CD4-positive, alpha-beta memory T cell (primary cell): ENCODE measurements around the gene MARK4. TPM values are rescaled to one million over a fixed set of nuclear protein-coding genes. Genes with fewer than 3 reads are reported as not detected.
"Not testable (repeated sequence)": the region's sequence is repeated elsewhere in the genome, so short reads cannot be mapped to it uniquely, and the experiment has no call there.

Experiments
- CTCF ChIA-PET: fragments of 350-600 bp; sonication (Branson Sonifier 250); formaldehyde crosslinking; loops from one replicate; lab custom pipeline; 2021; ENCODE audit warnings: inconsistent platforms; ENCODE audit not compliant: partially characterized antibody; lab: Charles Lee
- POLR2A ChIA-PET: fragments of 350-600 bp; sonication (Branson Sonifier 250); formaldehyde crosslinking; loops from one replicate; lab custom pipeline; 2021; ENCODE audit not compliant: partially characterized antibody; lab: Charles Lee
- DNase-seq, 5 donors: peaks; one replicate each; pipeline versions ENCODE4 v3.0.0 to v3.0.0-alpha.2; 2020 to 2022; ENCODE audit warnings: mixed read lengths in 1 of 5
- H3K27ac ChIP-seq: one replicate; pipeline ENCODE4 v1.7.0; 2013; ENCODE audit warnings: low read depth, low read length
- H3K27me3 ChIP-seq: 2 replicates; pipeline ENCODE4 v1.7.0; 2013; ENCODE audit warnings: mild to moderate bottlenecking, low read length, moderate library complexity; ENCODE audit not compliant: insufficient read depth
- H3K36me3 ChIP-seq: 2 replicates; pipeline ENCODE4 v1.7.0; 2013; ENCODE audit warnings: mild to moderate bottlenecking, low read length, moderate library complexity; ENCODE audit not compliant: insufficient read depth
- H3K4me1 ChIP-seq: 2 replicates; pipeline ENCODE4 v1.7.0; 2013; ENCODE audit warnings: mild to moderate bottlenecking, low read length, moderate library complexity; ENCODE audit not compliant: insufficient read depth
- H3K4me3 ChIP-seq, 2 donors: one replicate each; pipeline ENCODE4 v1.7.0; 2013; ENCODE audit warnings: low read length in 2 of 2, mild to moderate bottlenecking in 1 of 2
- H3K9me3 ChIP-seq, 2 donors: one replicate each; pipeline ENCODE4 v1.7.0; 2013; ENCODE audit warnings: low read length in 2 of 2, control low read depth in 1 of 2; ENCODE audit not compliant: control insufficient read depth in 1 of 2
- H3K27ac Mint-ChIP-seq, 7 donors: one replicate each; pipeline ENCODE4 v1.8.0; 2020 to 2021; ENCODE audit warnings: mixed read lengths in 7 of 7, mild to moderate bottlenecking in 6 of 7, inconsistent platforms in 3 of 7, moderate library complexity in 3 of 7
- H3K27me3 Mint-ChIP-seq, 2 donors: one replicate each; pipeline ENCODE4 v1.8.0; 2020 to 2021; ENCODE audit warnings: mixed read lengths in 2 of 2
- H3K36me3 Mint-ChIP-seq, 2 donors: one replicate each; pipeline ENCODE4 v1.8.0; 2020 to 2021; ENCODE audit warnings: mixed read lengths in 2 of 2, inconsistent platforms in 1 of 2, mild to moderate bottlenecking in 1 of 2
- H3K4me1 Mint-ChIP-seq, 4 donors: one replicate each; pipeline ENCODE4 v1.8.0; 2020 to 2021; ENCODE audit warnings: mixed read lengths in 4 of 4, mild to moderate bottlenecking in 1 of 4
- H3K4me3 Mint-ChIP-seq, 8 donors: one replicate each; pipeline ENCODE4 v1.8.0; 2020 to 2021; ENCODE audit warnings: mixed read lengths in 8 of 8, mild to moderate bottlenecking in 7 of 8, moderate library complexity in 6 of 8, inconsistent platforms in 3 of 8
- H3K9me3 Mint-ChIP-seq, 8 donors: one replicate each; pipeline ENCODE4 v1.8.0; 2020 to 2021; ENCODE audit warnings: mixed read lengths in 8 of 8, mild to moderate bottlenecking in 5 of 8, inconsistent platforms in 3 of 8, moderate library complexity in 1 of 8
- intact Hi-C: fragments of 100-400 bp; cut with micrococcal nuclease; formaldehyde crosslinking; loops from one replicate; pipeline ENCODE4 v1.15.1; 2023
- polyA plus RNA-seq, 2 donors: library from polyadenylated mRNA; unstranded; fragments of 300-500 nt; fragmentation: Illumina TruSeq; gene quantifications; one replicate each; pipeline ENCODE4 v1.2.3, GENCODE V29; 2021
- total RNA-seq, 2 experiments: library from RNA; stranded (reverse); gene quantifications; one replicate each; pipeline ENCODE4 v1.2.3, GENCODE V29; 2021

MARK4 gene
- total and polyA plus RNA-seq, 4 experiments from 2014 or later, result 0.11 to 25.2 (median 13.0) TPM

GRCh38 chr19:45324349-45324907 lies 73.4 kb downstream of the MARK4 start:
- H3K27me3 Mint-ChIP-seq, result peaks cover 10 to 15% of the 10 kb centered on the region in 2 donors
- no peak overlapping the region for H3K27ac Mint-ChIP-seq
- intact Hi-C loops, result no loop called here
- Histone ChIP-seq H3K4me3 (no peak overlapping the region), H3K4me1 (no peaks in the 10 kb centered on the region), H3K36me3 (no peaks in the 10 kb centered on the region), H3K27me3 (peaks cover 6% of the 10 kb centered on the region), H3K27ac (no peak overlapping the region), H3K9me3 (no peaks in the 10 kb centered on the region)
- DNase-seq, result no peak
- no peak overlapping the region for H3K4me3 Mint-ChIP-seq
- CTCF ChIA-PET, result interaction anchor here (1.5 kb wide), 1 partner anchor 13 kb away, joined by 3 read pairs; no protein-coding TSS in a partner anchor
- no peaks in the 10 kb centered on the region for H3K9me3 Mint-ChIP-seq
- POLR2A ChIA-PET, result no interaction called here
- peaks cover 0 to 2% (median 0%) of the 10 kb centered on the region in 4 donors for H3K4me1 Mint-ChIP-seq
- H3K36me3 Mint-ChIP-seq, result no peaks in the 10 kb centered on the region

GRCh38 chr19:45327404-45328143 lies 76.5 kb downstream of the MARK4 start:
- Mint-ChIP-seq H3K36me3 (no peaks in the 10 kb centered on the region), H3K4me3 (no peak overlapping the region), H3K4me1 (peaks cover 0 to 2% (median 0%) of the 10 kb centered on the region in 4 donors), H3K27me3 (peaks cover 0 to 11% of the 10 kb centered on the region in 2 donors), H3K9me3 (no peaks in the 10 kb centered on the region), H3K27ac (no peak overlapping the region)
- intact Hi-C loops, result no loop called here
- no peak overlapping the region for H3K4me3 ChIP-seq
- POLR2A ChIA-PET, result no interaction called here
- H3K4me1 ChIP-seq, result no peaks in the 10 kb centered on the region
- H3K9me3 ChIP-seq, result no peaks in the 10 kb centered on the region
- CTCF ChIA-PET, result no interaction called here
- H3K36me3 ChIP-seq, result no peaks in the 10 kb centered on the region
- peaks cover 6% of the 10 kb centered on the region for H3K27me3 ChIP-seq
- no peak overlapping the region for H3K27ac ChIP-seq
- no peak for DNase-seq

- Mint-ChIP-seq H3K4me3 (no peak overlapping the region), H3K9me3 (no peaks in the 10 kb centered on the region), H3K36me3 (no peaks in the 10 kb centered on the region), H3K27ac (no peak overlapping the region), H3K27me3 (peaks cover 4 to 10% of the 10 kb centered on the region in 2 donors), H3K4me1 (peaks cover 0 to under 1% (median 0%) of the 10 kb centered on the region in 4 donors)
- no peak overlapping the region for H3K27ac ChIP-seq
- H3K4me1 ChIP-seq, result no peaks in the 10 kb centered on the region
- no peaks in the 10 kb centered on the region for H3K27me3 ChIP-seq
- H3K9me3 ChIP-seq, result no peaks in the 10 kb centered on the region
- no peak overlapping the region for H3K4me3 ChIP-seq
- no peak for DNase-seq
- POLR2A ChIA-PET, result no interaction called here
- no peaks in the 10 kb centered on the region for H3K36me3 ChIP-seq
- intact Hi-C loops, result no loop called here
- CTCF ChIA-PET, result no interaction called here
Observed at GRCh38 chr19:45331411-45331810, 80.3 kb downstream of the MARK4 start.

- H3K4me3 Mint-ChIP-seq, result no peak overlapping the region
- Histone ChIP-seq H3K9me3 (no peaks in the 10 kb centered on the region), H3K4me1 (no peaks in the 10 kb centered on the region), H3K4me3 (no peak overlapping the region), H3K36me3 (no peaks in the 10 kb centered on the region), H3K27me3 (no peaks in the 10 kb centered on the region), H3K27ac (no peak overlapping the region)
- H3K4me1 Mint-ChIP-seq, result peaks cover 0 to 4% (median 0%) of the 10 kb centered on the region in 4 donors
- no peaks in the 10 kb centered on the region for H3K36me3 Mint-ChIP-seq
- peaks cover 12 to 13% of the 10 kb centered on the region in 2 donors for H3K27me3 Mint-ChIP-seq
- POLR2A ChIA-PET, result no interaction called here
- peak overlapping the region in 1 of 7 donors; percentile 54 for H3K27ac Mint-ChIP-seq
- DNase-seq, result no peak
- intact Hi-C loops, result no loop called here
- CTCF ChIA-PET, result interaction anchor here (1.2 kb wide), 1 partner anchor 49 kb away, joined by 3 read pairs; no protein-coding TSS in a partner anchor
- H3K9me3 Mint-ChIP-seq, result no peaks in the 10 kb centered on the region
Observed at GRCh38 chr19:45333609-45334303, 82.7 kb downstream of the MARK4 start.

- H3K36me3 ChIP-seq, H3K4me3 ChIP-seq, H3K36me3 Mint-ChIP-seq, H3K4me3 Mint-ChIP-seq, H3K4me1 ChIP-seq, H3K27me3 ChIP-seq, H3K9me3 Mint-ChIP-seq, H3K27ac Mint-ChIP-seq, H3K27ac ChIP-seq, DNase-seq, H3K4me1 Mint-ChIP-seq, POLR2A ChIA-PET, H3K9me3 ChIP-seq: not testable (repeated sequence)
- peaks cover 15 to 19% of the 10 kb centered on the region in 2 donors for H3K27me3 Mint-ChIP-seq
- intact Hi-C loops, result loop anchor here (5.0 kb wide), 2 partner anchors 553 to 648 kb away; no protein-coding TSS in a partner anchor
- CTCF ChIA-PET, result interaction anchor here (1.1 to 1.2 kb wide), 2 partner anchors 50 to 431 kb away, joined by 3 read pairs; no protein-coding TSS in a partner anchor
Observed at GRCh38 chr19:45334881-45335280, 83.8 kb downstream of the MARK4 start.

- H3K9me3 Mint-ChIP-seq, result no peaks in the 10 kb centered on the region
- no peak overlapping the region for H3K4me3 Mint-ChIP-seq
- no peaks in the 10 kb centered on the region for H3K36me3 Mint-ChIP-seq
- H3K27me3 Mint-ChIP-seq, result peaks cover 18 to 22% of the 10 kb centered on the region in 2 donors
- peaks cover 2 to 6% (median 4%) of the 10 kb centered on the region in 4 donors for H3K4me1 Mint-ChIP-seq
- ChIA-PET POLR2A (no interaction called here), CTCF (interaction anchor here (1.2 kb wide), 1 partner anchor 12 kb away, joined by 3 read pairs; no protein-coding TSS in a partner anchor)
- intact Hi-C loops, result loop anchor here (5.0 kb wide), 2 partner anchors 554 to 649 kb away; no protein-coding TSS in a partner anchor
- H3K27ac ChIP-seq, result no peak overlapping the region
- no peaks in the 10 kb centered on the region for H3K9me3 ChIP-seq
- H3K36me3 ChIP-seq, result no peaks in the 10 kb centered on the region
- no peak overlapping the region for H3K4me3 ChIP-seq
- DNase-seq, result no peak
- no peak overlapping the region for H3K27ac Mint-ChIP-seq
- H3K4me1 ChIP-seq, result no peaks in the 10 kb centered on the region
- H3K27me3 ChIP-seq, result peaks cover 5% of the 10 kb centered on the region
Observed at GRCh38 chr19:45336696-45337251, 85.7 kb downstream of the MARK4 start.
